Stimulated activated CD4-positive, alpha-beta T cell treated with anti-CD3 and anti-CD28 coated beads, Interleukin-1b, Interleukin-23, amount 100 ng/mL, for 4 hours (primary cell): ENCODE results near the gene SLC2A11.
A peak's percentile ranks its signal among the peaks of the same experiment; 100 is the strongest.

Experiments used
- DNase-seq, 2 donors: peaks; one replicate each; pipeline ENCODE4 v3.0.0-alpha.2; 2020; ENCODE audit warnings: low read depth in 2 of 2

SLC2A11 gene

GRCh38 chr22:23857606-23858483, at the start of gene SLC2A11:
Gene SLC2A11, plus strand, starts transcription at chr22:23857875. Its CDS starts 125 bp downstream, at chr22:23858000.
- peak; percentile 84 to 88 for DNase-seq

- DNase-seq: no peak
Observed at GRCh38 chr22:23812378-23812777, 45.3 kb upstream of the SLC2A11 start.

- DNase-seq: no peak
Observed at GRCh38 chr22:23815541-23816155, 42.0 kb upstream of the SLC2A11 start.

GRCh38 chr22:23816156-23816976, 41.3 kb upstream of the SLC2A11 start:
- DNase-seq: no peak

DNA sequence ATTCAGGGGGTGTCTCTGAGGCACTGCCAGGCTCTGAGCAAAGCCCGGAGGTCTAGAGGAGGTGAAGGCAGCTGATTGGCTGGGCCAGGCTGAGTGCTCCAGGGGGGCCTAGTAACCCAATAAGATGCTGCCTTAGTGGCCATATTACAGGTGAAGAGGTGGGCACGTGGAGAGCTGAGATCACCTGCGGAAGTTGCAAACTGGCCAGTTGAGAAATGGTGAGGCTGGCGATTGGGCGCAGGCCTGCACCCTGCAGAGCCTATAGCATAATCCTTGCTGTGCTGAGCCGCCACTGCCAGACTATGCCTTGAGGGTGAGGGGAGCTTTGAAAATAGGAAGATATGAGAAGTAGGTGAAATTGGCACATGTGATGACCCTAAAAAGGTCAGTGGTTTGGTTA, 40.5 kb upstream of the SLC2A11 start:
- no peak for DNase-seq

- no peak for DNase-seq
Observed at GRCh38 chr22:23818541-23818940, 39.1 kb upstream of the SLC2A11 start.

DNA sequence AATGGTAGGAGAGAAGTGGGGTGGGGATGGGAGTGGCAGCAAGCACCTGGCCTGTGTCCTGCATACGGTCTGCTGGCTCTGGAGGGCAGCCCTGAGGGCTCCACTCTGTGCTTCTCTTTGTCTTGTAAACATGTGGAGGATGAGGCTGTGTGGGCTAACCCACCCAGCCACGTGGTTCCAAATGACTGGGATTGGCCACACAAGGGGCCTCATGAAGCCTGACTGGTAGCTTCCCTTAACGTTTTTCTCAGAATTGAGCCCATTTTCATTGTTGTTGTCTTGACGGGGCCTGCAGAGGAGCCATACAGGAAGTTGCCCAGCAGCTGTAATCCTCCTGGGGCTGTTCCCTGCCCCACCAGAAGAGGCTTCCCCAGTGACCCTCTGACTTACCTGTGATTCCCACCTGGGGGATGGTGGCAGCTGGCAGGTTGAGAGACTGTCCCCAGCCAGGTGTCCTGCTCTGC, 36.9 kb upstream of the SLC2A11 start:
- no peak for DNase-seq

- no peak for DNase-seq
Observed at GRCh38 chr22:23822101-23822671, 35.5 kb upstream of the SLC2A11 start.

- no peak for DNase-seq
Observed at GRCh38 chr22:23823331-23823791, 34.3 kb upstream of the SLC2A11 start.

- no peak for DNase-seq
Observed at GRCh38 chr22:23824476-23825245, 33.0 kb upstream of the SLC2A11 start.

DNA sequence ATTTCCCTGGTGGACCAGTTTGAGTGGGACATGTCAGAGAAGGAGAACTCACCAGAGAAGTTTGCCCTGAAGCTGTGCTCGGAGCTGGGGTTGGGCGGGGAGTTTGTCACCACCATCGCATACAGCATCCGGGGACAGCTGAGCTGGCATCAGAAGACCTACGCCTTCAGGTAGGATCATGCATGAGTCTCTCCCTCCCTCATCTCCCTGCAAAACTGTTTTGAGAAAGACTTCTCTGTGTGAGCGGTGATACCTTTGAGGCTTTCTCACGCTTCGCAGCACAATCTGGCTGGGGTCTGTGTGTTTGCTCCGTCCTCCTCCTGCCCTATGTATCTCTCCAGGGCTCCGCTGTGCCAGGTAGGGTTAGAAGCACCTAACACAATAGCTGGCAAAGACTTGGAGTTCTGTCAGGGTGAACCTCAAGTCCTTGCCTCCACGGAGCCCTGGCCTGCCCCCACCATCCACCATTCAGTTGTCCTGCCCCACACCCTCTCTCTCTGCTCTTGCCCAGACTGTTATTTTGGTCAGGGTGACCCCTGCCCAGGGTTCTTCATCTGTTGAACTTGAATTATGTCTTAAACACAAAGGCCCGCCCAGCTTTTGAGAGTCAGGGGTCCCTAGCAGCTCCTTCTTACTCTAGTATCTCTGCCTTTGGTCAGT, 32.3 kb upstream of the SLC2A11 start:
- no peak for DNase-seq

- no peak for DNase-seq
Observed at GRCh38 chr22:23826510-23827350, 30.9 kb upstream of the SLC2A11 start.

DNA sequence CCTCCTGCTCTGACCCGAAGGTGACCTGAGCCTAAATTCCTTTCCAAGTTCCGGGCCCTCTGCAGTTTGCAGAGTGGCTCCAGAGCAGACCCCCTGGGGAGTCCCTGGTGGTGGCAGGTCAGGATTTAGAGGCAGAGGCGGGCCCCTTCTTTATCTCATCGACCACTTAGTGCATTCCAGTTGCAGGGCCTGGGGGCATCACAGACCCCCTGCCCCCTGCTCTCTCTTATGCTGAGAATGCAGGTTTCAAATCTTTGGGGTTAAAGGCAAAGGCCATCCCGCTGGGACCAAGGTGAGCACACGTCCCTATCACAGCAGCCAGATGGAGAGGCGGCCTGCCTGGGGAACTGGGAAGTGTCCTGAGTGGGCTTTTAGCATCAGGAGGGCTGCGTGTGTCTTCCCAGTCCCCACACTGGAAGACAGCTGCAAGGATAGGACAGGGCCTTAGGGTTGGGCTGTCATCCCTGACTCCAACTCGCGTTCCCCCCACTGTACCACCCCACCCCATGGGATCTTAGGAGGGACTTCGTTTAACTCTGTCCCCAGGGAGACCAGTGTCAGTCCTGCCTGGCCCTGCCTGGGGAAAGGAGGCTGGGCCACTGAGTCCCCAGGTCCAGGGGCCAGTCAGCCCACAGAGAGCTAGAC, 30.2 kb upstream of the SLC2A11 start:
- no peak for DNase-seq

DNA sequence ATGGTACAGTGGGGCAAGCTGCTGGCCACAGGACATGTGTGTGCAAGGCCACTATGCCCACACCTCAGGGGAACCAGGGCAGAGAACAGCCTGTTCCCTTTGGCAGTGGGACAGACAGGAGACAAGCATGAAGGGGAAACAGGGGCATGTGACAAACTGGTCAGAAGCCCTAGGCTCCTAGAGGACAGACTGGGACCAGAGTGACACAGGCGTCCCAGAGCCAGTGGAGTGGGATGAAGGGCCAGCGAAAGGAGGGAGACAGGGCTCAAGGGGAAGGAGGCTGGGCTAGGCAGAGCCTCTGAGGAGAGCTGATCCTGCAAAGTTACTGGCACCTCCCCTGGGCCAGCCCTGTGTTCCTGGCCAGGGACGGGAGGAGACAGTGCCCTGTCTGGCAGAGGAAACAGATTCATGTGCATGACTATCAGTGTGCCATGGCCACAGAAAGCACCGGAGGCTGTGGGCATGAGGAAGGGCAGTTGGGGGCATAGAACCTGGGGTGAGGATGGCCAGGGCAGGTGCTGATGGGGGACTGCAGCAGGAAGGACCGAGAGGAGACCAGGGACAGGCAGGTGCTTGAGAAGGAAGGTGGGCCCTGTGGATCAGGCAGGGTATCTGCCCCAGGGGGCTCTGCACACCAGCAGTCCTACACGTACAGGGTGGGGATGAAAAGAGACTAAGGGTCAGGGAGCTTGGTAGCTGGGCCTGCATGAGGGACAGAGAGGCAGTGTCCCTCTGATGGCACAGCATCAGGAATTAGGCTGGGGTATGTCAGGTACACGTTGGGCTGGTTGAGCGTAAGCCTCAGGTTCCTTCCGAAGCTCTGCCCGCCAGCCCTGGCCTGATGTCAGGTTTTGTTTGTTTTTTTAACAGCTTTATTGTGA, 28.6 kb upstream of the SLC2A11 start:
- no peak for DNase-seq

GRCh38 chr22:23829845-23830372, 27.8 kb upstream of the SLC2A11 start:
- DNase-seq: no peak

GRCh38 chr22:23831261-23831660, 26.4 kb upstream of the SLC2A11 start:
- DNase-seq: no peak

- no peak for DNase-seq
Observed at GRCh38 chr22:23831781-23832180, 25.9 kb upstream of the SLC2A11 start.
